Measurements from ENCODE around the gene CNOT6L.

DNA sequence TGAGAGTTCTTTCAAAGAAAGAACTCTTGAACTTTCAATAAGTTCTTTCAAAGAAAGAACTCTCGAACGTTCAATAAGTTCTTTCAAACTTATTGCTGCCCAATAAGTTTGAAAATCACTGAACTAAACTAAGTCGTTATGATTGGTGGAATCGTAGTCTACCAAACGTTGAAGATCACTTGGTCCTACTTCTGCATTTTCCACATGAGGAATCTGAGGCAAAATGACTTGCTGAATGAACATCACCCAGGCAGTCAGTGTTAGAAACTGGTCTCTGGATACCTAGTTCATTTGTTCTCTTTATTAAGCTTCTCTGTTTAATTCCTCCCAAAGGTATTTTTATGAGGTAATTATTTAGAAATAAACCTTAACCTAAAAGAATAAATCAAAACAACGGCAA, 7.1 kb upstream of the CNOT6L start:
- TF ChIP-seq, protein P1, sequence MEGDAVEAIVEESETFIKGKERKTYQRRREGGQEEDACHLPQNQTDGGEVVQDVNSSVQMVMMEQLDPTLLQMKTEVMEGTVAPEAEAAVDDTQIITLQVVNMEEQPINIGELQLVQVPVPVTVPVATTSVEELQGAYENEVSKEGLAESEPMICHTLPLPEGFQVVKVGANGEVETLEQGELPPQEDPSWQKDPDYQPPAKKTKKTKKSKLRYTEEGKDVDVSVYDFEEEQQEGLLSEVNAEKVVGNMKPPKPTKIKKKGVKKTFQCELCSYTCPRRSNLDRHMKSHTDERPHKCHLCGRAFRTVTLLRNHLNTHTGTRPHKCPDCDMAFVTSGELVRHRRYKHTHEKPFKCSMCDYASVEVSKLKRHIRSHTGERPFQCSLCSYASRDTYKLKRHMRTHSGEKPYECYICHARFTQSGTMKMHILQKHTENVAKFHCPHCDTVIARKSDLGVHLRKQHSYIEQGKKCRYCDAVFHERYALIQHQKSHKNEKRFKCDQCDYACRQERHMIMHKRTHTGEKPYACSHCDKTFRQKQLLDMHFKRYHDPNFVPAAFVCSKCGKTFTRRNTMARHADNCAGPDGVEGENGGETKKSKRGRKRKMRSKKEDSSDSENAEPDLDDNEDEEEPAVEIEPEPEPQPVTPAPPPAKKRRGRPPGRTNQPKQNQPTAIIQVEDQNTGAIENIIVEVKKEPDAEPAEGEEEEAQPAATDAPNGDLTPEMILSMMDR (IDR thresholded peaks at IDR 0.05), result no peak
- no peak for TF ChIP-seq ZFX (IDR thresholded peaks at IDR 0.05; ENCODE audit: borderline replicate concordance)
